GM10248 (cell line): ENCODE data around the gene ACYP2.

ENCODE experiments used
- CTCF ChIA-PET: fragments of 300-600 bp; sonication (Branson Sonifier 250); formaldehyde crosslinking; extraction: SDS; loops from one replicate; lab custom pipeline; 2021; ENCODE audit warnings: antibody characterized with exemption; lab: Yijun Ruan, JAX
- POLR2A ChIA-PET: fragments of 350-650 bp; sonication (Branson Sonifier 250); formaldehyde crosslinking; extraction: SDS; loops from one replicate; lab custom pipeline; 2020; ENCODE audit warnings: antibody characterized with exemption; lab: Yijun Ruan, JAX
- DNase-seq: peaks from one replicate; pipeline ENCODE4 v3.0.0; 2012; ENCODE audit errors: extremely low spot score
- TF ChIP-seq, protein P1 (sequence below): IDR thresholded peaks from 2 replicates; pipeline ENCODE4 v1.5.1; 2012; ENCODE audit warnings: mild to moderate bottlenecking, low read depth; ENCODE audit errors: extremely low read depth, missing control alignments, control extremely low read depth

The ACYP2 gene

DNA sequence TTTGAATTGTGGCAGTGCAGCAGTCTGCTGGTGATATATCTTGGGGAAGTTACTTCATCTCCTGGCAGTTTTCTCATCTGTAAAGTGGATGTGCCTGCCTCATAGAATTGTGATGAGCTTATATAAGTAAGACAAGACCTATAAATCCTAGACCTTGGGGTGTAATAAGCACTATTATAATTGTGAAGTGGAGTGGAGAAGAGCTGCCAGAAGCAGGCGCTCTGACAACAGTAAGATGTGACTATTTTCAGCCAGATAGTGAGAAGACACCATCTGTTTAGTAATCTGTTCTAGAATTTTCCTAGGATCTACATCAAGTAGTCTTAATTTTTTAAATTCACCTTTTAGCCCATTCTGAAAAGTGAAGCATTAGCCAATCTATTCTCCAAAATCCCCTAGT lies 226.2 kb downstream of the ACYP2 start:
- no peak for DNase-seq
- CTCF ChIA-PET = interaction anchor here (1.4 to 2.6 kb wide), 3 partner anchors 10 to 21 kb away, joined by 3 to 12 read pairs (median 5); a partner anchor contains a TSS
- TF ChIP-seq, protein P1, sequence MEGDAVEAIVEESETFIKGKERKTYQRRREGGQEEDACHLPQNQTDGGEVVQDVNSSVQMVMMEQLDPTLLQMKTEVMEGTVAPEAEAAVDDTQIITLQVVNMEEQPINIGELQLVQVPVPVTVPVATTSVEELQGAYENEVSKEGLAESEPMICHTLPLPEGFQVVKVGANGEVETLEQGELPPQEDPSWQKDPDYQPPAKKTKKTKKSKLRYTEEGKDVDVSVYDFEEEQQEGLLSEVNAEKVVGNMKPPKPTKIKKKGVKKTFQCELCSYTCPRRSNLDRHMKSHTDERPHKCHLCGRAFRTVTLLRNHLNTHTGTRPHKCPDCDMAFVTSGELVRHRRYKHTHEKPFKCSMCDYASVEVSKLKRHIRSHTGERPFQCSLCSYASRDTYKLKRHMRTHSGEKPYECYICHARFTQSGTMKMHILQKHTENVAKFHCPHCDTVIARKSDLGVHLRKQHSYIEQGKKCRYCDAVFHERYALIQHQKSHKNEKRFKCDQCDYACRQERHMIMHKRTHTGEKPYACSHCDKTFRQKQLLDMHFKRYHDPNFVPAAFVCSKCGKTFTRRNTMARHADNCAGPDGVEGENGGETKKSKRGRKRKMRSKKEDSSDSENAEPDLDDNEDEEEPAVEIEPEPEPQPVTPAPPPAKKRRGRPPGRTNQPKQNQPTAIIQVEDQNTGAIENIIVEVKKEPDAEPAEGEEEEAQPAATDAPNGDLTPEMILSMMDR = no peak
- POLR2A ChIA-PET = no interaction called here

DNA sequence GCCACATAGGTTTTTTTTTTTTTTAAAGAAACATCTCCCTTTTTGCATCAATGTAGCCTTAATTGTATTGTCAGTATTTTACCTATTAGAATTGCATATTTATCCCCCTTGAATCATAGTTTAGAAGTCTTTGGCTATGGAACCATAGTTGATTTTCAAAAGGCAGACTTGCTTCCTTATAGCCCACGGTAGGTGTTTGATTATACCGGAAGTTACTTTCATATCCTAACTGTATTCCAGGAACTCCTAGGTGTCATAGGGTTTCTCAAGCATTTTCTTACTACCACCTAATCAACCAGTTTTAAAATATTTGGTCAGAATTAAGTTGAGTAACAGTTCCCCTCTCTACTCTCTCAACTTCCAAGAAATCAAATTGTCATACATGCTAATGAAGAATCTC lies 227.2 kb downstream of the ACYP2 start:
- POLR2A ChIA-PET = no interaction called here
- DNase-seq = no peak
- TF ChIP-seq, protein P1 = no peak
- CTCF ChIA-PET = interaction anchor here (1.4 to 2.6 kb wide), 2 partner anchors 11 to 21 kb away, joined by 3 to 12 read pairs; a partner anchor contains a TSS

DNA sequence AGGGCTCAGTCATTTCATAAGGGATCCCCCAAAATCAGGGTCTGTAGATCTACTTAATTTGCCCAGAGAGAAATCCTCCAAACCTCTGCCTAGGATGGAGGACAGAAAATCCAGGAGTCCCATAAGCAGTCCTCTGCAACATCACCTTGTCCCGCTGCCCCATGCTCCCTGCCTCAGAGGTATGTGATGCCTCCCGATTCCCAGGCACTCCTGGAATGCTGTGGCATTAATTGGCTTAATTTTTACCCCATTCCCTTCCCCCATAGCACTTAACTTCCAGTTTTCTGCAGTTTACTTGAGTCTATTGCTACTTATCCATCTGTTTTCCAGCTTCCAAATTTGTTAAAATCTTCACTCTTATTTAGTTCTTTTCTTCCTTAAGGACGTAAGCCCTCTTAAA lies 232.2 kb downstream of the ACYP2 start:
- ChIA-PET POLR2A (no interaction called here), CTCF (interaction anchor here (1.6 kb wide), 2 partner anchors 11 to 14 kb away, joined by 3 to 6 read pairs; no protein-coding TSS in a partner anchor)
- no peak for DNase-seq
- TF ChIP-seq, protein P1 = no peak

DNA sequence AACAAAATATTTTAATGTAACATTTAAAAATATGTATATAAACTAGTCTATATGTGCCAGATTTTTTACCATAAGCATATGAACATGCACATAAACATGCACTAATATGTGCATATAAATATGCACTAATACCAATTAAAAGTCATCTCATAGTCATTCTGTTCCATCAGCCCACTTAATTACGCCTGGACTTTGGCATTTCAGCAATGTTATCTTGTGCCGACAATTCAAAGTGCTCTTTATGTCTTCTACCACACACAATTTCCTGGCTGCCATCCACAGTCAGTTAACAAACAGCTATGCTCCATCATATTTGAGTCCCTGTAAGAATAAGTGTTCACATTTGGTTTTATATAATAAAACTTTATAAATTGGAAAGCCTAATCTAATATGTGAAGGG lies 233.2 kb downstream of the ACYP2 start:
- TF ChIP-seq, protein P1 = no peak
- ChIA-PET POLR2A (no interaction called here), CTCF (interaction anchor here (1.6 kb wide), 2 partner anchors 12 to 13 kb away, joined by 3 to 6 read pairs; no protein-coding TSS in a partner anchor)
- DNase-seq = no peak

DNA sequence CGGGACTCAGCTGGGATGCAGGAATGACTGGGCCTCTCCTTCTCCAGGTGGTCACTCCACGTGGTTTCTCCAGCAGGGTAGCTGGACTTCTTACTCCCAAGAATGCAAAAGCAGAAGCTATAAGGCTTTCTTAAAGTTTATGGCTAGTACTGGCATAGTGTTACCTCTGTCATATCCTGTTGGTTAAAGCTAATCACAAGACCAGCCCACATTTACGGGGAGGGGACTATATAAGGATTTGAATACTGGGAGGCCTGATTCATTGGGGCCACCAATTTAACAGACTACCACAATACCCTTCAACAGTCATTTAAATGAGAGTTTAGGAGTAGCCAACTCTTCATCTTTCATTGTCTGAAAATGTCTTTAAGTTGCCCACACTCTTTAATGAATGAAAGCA lies 235.0 kb downstream of the ACYP2 start:
- TF ChIP-seq, protein P1 = no peak
- DNase-seq = no peak
- ChIA-PET CTCF (interaction anchor here (1.0 to 1.5 kb wide), 3 partner anchors 9 to 15 kb away, joined by 3 to 6 read pairs (median 4); no protein-coding TSS in a partner anchor), POLR2A (no interaction called here)

DNA sequence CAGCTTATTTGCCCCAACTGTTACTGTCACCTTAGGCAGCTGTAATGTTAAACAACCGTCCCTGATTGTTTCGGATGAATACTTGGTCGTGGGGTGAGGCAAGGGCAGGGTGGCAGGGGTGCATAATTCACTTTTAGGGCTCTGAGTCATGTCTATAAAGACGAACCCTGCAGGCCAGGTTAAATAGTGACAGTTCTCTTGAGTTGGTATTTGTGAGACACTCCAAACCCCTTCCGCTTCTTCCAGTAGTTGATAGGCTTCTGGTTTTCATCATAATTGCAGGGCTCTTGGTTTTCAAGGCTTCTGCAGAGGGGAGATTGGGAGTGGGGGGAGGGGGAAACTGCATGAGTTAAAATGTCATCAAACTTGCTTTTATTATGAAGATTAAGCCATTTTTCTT lies 237.8 kb downstream of the ACYP2 start:
- CTCF ChIA-PET = no interaction called here
- POLR2A ChIA-PET = no interaction called here
- TF ChIP-seq, protein P1 = no peak
- DNase-seq = no peak
